Cerebellar cortex (tissue), 1 donor: Measurements from ENCODE around the gene KCNMB1.
A peak's percentile ranks its signal among the peaks of the same experiment; 100 is the strongest.

Experiments used
- DNase-seq: peaks from one replicate; pipeline ENCODE4 v3.0.0-alpha.2; 2015; ENCODE audit warnings: low spot score

KCNMB1 gene

GRCh38 chr5:170414786-170415185, 25.6 kb upstream of the KCNMB1 start:
- no peak for DNase-seq

- DNase-seq, result no peak
Measured at GRCh38 chr5:170413897-170414296, 24.7 kb upstream of the KCNMB1 start.

- no peak for DNase-seq
Measured at GRCh38 chr5:170411100-170411499, 21.9 kb upstream of the KCNMB1 start.

- no peak for DNase-seq
Measured at GRCh38 chr5:170410401-170410800, 21.2 kb upstream of the KCNMB1 start.

- no peak for DNase-seq
Measured at GRCh38 chr5:170408877-170409660, 19.9 kb upstream of the KCNMB1 start.

- peak; percentile 2 for DNase-seq
Measured at GRCh38 chr5:170408226-170408625, 19.1 kb upstream of the KCNMB1 start.

- DNase-seq, result no peak
Measured at GRCh38 chr5:170407062-170407461, 17.9 kb upstream of the KCNMB1 start.

- no peak for DNase-seq
Measured at GRCh38 chr5:170405817-170406216, 16.6 kb upstream of the KCNMB1 start.

- DNase-seq, result no peak
Measured at GRCh38 chr5:170404398-170404797, 15.2 kb upstream of the KCNMB1 start.

GRCh38 chr5:170403675-170404074, 14.5 kb upstream of the KCNMB1 start:
- no peak for DNase-seq

GRCh38 chr5:170402508-170402907, 13.3 kb upstream of the KCNMB1 start:
- no peak for DNase-seq

- DNase-seq, result no peak
Measured at GRCh38 chr5:170397059-170397458, 7.9 kb upstream of the KCNMB1 start.

- DNase-seq, result no peak
Measured at GRCh38 chr5:170393958-170394357, 4.8 kb upstream of the KCNMB1 start.

GRCh38 chr5:170393235-170393634, 4.1 kb upstream of the KCNMB1 start:
- DNase-seq, result no peak

- DNase-seq, result no peak
Measured at GRCh38 chr5:170390472-170390871, 1.3 kb upstream of the KCNMB1 start.

- DNase-seq, result no peak
Measured at GRCh38 chr5:170389550-170389892, 354 bp upstream of the KCNMB1 start.

- no peak for DNase-seq
Measured at GRCh38 chr5:170387775-170388639, 1.2 kb downstream of the KCNMB1 start.

GRCh38 chr5:170386743-170387395, 2.3 kb downstream of the KCNMB1 start:
- no peak for DNase-seq

GRCh38 chr5:170383227-170383626, 5.9 kb downstream of the KCNMB1 start:
- no peak for DNase-seq

GRCh38 chr5:170382790-170383189, 6.4 kb downstream of the KCNMB1 start:
- DNase-seq, result no peak

- no peak for DNase-seq
Measured at GRCh38 chr5:170380361-170380951, 8.7 kb downstream of the KCNMB1 start.

GRCh38 chr5:170378740-170379139, 10.4 kb downstream of the KCNMB1 start:
- no peak for DNase-seq
